GM21515 (cell line): ENCODE measurements around the gene KCTD16.
A peak's percentile ranks its signal among the peaks of the same experiment; 100 is the strongest.

Experiments
- ATAC-seq: cut with Tn5 transposase; IDR thresholded peaks from one replicate; pipeline ENCODE4 v1.9.1; 2021; ENCODE audit not compliant: unreplicated experiment

KCTD16 gene

DNA sequence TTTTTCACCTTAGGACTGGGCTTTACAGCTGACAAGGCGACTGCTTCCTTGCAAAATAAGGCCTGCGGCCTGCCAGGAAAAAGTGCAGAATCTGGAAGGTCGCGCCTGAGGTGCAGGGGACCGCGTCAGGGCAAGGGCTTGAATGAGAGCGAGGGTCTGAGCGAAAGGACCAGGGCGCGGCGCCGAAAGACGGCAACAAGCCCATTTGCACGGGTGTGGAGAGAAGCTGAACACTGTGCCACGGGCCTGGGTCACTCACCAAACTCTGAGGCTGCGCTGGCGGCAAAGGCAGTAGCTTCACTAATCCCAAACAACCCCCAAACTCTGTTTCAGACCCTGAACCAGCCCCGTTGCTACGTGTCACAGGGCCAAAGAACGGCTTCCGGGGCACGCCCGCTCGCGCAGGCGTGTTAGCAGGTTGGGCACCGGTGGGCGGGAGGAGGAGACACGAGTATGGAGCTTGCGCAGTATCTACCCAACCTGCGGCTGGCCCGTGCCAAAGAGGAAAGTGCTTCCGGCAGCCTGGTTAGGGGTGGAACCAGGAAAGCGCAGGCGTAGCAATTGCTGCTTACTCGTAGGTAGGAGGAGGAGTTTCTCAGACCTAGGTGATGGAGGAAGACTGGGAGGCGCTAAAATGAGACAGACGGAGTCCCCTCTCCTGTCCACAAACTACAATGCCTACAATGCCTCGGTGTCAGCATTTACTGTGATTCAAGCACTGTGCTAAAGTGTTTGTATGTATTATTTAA lies at the start of gene KCTD16, which contains the start of gene YIPF5:
Gene KCTD16 (plus strand): TSS at position 598 of the 749 bp plus-strand sequence.
Gene YIPF5 (minus strand): TSS at position 384 of the 749 bp plus-strand sequence. CDS start 704 bp downstream, outside the sequence.
- peak; percentile 99 for ATAC-seq

DNA sequence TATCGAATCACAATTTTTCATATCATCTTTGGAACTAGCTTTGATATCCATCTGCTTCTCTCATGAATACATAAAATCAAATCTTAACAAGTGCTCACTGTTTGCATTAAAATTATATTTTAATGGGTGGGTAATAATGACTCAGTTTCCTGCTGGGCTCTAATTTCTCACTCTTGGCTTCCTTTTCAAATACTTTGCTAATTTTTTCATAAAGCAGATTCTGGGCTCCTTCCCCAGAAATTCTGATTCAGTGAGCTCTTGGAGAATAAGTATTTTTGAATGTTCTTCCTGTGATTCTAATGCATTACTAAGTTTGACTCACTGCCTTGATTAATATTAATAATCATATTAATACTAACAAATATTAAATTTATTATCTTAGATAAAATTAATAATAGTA lies 49.1 kb upstream of the KCTD16 start:
- ATAC-seq, result no peak

DNA sequence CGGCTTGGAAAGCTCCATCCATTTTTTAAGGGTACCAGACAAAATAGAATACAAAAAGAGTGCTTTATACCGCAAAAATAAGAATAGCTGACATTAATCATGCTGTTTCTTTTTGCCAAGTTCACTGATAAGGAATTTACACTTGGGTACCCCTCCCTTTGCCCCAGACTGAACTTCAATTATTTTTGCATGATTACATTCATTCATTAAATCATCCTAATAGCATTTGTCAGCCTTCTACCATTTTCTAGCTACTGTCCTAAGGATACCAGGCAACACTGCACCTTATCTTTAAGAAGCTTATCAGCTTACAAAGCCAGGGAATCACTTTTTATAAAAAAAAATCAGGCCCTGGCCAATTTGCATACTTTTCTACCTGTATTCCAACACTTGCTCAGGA lies 48.6 kb upstream of the KCTD16 start:
- ATAC-seq, result no peak

DNA sequence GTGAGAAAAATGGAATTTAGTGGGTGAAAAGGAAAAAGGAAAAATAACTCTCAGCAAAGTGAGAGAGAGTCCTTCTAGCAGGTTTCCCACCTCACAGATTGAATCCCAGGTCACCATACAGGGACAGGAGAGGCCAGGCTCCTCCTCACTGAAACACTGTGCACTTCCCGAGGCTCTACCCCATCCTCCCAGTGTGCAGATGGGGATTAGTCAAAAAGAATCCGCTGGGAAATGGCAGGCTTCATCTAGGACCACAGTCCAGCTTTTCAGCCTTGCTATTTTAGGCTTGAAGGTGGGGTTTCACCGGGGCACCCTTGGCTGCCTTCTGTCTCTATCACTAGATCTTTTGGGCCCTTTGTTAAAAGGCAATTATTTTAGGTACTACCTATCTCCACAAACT lies 48.0 kb upstream of the KCTD16 start:
- ATAC-seq, result no peak

DNA sequence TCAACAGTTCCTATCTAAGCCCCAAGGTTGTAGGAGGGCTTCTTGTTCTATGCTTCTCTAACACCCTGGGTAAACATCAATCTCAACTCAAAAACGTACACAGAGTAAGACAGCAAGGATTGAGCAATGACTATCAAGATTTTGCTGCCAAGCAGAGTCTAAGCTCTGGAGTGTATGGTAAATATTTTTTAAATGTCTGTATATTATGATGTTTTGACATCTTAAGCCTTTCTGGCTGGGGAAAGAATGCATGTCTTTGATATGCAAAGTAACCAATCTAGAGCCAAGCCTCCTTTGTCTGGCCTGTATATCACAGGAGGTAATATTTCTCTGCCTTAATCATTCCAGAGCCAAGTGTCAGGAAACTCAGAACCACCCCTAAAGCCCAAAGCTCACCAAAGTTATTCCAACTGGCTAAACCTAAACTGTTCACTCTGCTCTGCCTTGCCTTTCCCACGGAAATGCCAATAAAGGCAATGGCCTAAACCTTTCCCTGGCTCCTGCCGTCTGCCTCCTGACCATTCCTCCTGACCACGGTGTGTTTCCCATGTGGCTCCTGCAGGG lies 45.4 kb upstream of the KCTD16 start:
- no peak for ATAC-seq

DNA sequence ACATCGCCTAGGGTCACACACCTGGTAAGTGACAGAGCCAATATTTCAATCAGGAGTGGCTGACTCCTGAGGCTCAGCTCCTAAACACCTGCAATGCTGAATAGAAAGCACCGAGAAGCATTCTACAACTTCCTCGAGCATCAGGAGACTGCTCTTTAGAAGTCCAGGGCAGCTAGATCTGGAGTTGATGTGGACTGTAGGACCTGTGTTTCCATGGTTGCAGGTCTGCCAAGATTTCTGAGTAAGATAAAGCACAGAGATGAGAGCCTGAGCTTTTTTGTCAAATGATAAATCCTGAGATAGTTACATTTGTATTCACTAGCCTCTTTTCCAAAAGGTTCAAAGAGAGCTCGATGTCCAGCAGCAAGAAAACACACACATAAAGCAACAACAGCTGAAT lies 44.0 kb upstream of the KCTD16 start:
- no peak for ATAC-seq

DNA sequence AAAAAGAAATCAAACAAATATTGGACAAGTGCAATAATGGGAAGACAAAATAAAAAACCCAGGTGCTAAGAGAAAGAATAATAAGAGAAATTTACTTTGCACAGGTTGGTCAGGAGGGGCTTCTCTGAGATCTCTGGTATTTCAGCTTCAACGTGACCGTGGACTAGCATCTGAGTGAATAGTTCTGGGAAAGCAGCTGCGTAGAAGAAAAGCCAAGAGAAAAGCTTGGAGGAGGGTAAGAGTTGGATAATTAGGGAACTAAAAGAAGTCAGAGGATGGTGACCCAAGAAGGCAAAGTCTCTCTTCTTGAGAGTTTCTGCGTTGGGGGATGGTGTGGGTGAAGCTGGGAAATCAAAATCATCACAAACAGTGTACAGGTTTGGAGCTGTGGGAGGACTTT lies 41.8 kb upstream of the KCTD16 start:
- ATAC-seq, result no peak

DNA sequence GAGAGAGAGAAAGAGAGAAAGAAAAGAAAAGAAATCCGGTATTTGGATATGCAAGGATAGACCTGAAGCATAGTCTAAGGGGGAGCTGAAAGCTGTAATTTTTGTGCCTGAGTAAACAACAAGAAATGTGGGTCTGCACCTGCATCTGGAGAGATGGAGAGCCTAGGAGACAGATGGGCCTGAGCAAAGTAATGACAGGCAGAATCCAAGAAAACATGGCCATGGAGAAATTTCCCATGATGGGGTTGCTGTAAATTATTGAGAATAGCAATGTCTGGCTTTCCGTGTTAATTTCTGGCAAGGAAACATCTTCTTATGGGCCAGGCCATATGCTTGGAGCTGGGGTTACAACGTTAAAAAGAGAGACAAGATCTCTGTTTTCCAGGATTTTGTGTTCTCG lies 40.4 kb upstream of the KCTD16 start:
- ATAC-seq, result no peak

DNA sequence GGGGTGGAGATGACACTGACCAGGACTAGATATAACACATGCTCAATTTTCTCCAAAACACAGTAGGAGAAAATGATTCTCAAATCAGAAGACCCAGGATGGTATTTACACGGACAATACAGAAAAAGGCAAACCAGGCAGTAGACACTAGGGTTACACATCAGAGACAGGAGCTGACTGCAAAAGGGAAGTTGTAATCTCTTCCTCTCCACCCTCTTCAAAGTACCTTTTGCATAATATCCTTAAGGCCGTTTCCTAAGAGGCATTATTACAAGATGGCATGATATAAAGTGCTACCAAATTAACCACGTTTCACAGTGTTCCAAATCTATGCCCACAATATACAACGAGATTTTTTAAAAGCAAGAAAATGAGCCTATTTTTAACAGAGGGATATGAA lies 39.4 kb upstream of the KCTD16 start:
- ATAC-seq, result no peak

DNA sequence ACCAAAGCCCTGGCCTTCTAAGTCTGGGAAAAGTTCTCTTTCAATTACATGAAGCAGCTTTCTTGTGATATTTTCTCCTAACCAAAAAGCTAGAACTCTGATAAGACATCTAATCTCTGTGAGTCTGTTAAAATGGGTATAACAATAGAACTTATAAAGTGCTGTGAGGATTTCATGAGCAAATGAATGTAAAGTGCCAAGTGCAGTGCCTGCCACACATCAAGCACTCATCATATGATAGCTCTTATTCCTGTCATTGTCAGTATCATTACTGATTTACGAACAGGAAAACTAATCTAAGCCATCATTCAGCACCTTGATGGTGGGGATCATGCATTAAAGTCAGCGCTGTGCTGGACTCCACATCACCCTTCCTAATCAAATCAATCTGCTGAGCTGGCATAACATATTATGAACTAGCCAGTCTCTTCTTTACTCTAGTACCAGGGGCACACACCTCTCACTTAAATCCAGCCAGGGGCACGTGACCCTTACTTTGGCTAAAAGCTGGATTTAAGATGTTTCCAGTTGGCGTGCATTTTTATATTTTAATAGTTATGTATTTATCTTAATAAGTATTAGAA lies 37.5 kb upstream of the KCTD16 start:
- no peak for ATAC-seq

DNA sequence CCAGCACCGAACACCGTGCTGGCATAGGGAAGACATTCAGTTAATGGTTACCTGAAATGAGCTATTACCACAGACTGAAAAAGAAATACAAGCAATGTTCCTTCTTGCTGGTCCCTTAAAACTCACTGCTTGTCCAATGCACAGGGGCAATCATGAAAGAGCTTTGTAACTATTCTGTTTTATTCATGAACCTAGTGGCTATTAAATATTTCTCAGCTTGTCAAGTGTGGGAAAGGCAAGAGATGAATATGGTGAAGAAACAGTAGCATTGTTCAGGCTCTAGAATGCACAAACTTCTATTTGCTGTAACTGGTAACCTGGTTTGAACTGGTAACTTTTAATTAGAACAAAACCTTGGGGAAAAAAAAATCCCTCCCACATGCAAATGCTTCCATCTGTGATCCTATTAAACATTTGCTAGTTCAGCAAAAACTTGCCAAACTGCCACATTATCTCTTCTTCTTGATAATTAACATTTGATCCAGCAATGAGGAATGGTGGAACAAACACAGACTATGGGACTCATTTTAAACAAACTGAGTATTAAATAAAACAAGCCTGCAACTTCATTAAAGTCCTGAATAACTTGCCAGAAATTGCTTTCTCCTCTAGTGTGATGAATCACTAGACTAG lies 36.4 kb upstream of the KCTD16 start:
- ATAC-seq, result no peak

DNA sequence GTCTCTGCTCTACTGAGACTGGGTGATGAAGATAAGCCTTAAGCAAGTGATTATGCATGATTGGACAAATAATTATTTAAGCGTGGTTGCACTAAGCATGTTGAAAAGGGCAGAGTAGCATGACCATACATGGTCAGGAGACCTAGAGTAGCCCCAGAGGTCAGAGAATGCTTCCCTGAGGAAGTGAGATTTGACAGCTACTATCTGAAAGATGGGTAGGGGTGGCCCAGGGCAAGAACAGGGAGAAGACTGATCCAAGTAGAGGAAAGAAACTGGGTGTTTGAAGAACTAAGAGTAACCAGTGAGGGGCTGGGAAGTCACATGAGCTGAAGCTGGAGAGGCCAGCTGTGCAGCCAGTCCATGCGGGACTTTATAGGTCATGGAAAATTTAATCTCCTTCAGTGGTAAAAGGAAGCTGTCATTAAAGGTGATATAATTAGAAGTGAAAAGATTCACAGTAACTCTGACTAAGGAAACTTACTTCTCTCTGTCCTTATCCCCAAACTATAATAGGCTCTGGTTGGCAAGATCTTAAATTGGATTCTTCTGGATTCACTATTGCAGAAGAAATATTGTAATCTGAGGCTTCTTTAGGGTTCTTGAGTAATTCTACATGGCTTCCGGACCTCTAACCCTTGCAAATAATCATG lies 35.4 kb upstream of the KCTD16 start:
- ATAC-seq, result no peak

DNA sequence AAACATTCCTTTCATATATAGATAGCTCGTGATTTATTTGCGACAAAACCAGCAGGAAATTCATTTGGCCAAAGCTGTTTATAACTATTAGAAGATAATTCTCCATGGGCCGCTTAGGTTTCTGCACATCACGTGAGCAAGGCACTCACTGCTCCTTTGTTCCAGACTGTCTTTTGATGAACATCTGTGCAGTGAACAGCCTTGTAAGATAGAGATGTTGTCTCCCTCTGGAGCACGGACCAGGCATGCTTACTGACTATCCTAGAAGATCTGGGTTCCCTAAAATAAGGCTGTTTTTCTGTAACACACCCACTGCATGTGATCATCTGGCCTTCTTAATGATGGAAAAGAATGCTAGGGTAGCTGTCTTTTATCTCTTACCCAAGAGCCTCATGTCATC lies 31.1 kb upstream of the KCTD16 start:
- ATAC-seq, result no peak

DNA sequence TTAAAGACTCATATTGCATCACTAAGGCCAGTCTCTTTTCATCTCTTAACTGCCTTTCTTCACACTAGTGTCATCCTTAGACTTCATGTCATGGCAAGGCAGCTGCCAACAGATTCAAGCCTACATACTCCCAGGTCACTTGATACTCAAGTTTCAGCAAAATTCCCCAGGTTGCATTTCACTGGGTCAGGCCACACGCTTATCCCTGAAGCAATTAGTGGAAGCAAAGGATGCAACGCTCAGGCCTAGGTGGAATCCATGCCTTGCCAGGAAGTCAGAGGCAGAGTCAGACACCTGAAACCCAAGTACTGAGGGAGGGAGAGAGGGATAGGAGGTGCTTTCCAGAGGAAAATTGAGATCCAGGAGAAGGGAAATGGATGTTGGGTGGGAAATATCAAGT lies 29.1 kb upstream of the KCTD16 start:
- ATAC-seq, result no peak

DNA sequence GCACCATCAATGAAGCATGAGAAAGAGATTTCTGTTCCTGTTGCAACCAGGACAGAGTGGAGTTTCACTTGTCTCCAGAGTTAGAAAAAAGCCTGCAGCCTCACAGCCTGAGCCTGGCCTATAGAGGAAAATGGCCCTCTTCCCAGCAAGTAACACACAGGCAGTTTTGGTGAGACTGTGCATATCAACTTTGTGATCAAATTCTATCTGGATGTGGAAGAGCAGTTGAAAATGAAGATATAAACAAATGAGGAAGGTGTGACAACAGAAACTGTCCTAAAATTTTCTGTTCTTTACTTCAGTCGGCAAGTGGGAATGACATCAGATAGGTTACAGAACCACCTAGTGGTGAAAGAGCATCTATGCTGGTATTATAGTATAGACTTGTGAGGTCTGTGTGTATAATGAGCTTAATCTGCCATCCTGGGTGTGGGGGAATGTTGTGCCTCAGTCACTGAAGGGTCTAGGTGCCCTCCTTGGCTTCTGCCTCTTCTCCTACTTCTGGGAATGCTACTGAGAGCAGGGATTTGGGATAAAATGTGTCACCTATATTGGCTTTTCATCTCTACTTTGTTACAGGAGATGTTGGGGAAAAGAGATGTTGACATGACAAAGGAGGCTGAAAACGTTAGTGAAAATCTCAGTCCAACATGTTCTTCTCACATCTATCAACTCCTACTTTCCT lies 28.4 kb upstream of the KCTD16 start:
- ATAC-seq, result peak; percentile 98

DNA sequence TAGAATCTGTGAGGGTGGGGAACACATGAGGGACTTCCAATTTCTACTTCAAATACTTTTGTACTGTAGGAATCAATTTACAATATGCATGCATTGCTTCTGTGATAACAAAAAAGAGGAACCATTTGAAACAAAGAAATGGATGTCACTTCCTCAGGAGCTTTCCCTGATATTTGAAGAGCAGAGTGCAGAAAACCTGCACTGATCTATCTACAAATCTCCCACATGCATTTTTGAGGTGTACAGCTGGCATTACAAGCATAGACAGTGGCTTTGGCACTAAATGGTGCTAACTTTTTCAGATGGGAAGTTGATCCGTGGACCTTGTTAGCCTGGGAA lies 27.9 kb upstream of the KCTD16 start:
- ATAC-seq, result no peak

DNA sequence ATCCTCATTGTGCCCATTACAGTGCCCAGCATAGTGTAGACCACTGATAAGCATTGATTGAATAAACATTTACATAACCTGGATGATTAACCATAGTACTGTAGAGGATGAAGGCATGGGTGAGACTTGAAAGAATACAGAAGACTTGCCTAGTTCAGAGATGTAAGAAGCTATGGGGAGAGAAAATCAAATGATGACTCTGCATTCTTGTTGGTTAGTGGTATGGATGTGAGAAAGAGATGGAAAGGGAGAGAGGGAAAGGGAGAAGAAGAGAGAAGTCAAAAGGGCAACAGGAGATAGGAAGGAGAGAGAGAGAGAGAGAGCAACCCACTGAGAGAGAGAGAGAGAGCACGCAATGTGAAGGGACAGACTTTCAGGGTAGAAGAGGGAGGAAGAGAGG lies 27.0 kb upstream of the KCTD16 start:
- ATAC-seq, result no peak

DNA sequence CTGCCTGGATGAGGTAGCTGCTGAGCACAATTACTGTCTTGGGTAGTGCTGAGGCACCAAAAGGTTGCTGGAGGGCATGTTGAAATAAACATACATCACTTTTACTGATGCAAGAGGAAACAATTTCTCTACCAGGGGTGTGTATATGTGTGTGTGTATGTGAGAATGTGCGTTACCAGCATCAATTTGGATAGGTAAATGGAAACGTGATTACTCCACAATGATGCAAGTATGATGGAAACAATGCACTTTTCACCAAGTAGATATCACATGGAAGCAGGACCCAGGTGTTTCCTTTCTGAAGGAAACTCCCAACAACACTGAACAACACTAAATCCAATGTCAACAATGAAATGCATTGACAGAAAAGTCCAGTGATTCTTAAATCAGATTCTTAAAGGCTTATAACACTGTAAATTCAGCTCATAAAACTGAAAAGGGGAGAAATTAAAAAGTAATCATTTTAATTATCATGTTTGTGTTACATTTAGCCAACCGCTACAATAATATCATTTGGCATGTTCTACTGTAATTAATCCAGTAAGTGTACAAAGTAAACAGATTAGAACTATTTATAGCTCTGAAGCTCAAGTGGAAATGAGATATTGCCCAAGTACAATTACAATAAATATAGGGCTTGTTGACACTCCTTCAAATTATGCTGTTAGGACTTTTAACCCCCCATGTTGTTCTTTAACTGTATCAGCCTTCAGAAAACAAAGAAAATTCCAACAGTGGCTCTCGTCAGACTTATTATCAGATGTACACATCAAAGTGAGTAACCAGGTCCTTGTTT lies 25.5 kb upstream of the KCTD16 start:
- no peak for ATAC-seq

DNA sequence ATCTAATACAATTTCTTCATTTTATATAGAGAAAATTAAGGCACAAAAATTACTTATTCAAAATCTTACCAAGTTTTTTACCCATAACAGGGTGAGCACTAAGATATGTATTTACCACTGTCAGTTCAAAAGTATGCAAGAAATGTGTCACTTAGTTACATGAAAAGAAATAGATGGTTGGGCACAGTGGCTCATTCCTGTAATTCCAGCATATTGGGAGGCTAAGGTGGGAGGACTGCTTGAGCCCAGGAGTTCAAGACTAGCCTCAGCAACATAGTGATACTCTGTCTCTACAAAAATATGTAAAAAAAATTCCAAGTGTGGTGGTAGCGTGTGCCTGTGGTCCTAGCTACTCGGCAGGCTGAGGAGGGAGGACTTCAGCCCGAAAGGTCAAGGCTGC lies 19.6 kb upstream of the KCTD16 start:
- ATAC-seq, result no peak

DNA sequence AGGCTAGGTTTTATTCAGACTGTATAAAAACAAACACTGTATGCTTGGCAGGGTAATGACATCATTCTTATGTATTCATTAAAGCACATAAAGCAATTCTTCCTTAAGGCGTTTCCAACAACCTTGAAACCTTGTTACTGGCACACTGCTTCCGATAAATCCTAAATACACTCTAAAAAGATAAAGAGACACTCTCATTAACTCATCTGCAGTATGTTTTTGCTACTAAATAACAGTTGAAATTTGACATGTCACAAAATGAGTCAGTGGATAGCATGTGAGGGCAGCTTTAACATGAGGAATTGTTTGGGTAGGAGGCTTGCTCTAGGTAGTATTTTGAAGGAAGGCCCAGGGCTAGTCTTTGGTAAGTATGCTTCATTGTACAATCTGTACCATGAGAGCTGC lies 13.9 kb upstream of the KCTD16 start:
- no peak for ATAC-seq
